IMR-90 (cell line): ENCODE data around the gene TAF11.

Experiments
- BHLHE40 ChIP-seq: fragments of 150-350 bp; IDR thresholded peaks from 2 replicates; pipeline ENCODE4 v1.6.1; 2016; ENCODE audit warnings: mild to moderate bottlenecking, low read depth, low read length
- CTCF ChIP-seq: conservative IDR thresholded peaks from 2 replicates; pipeline ENCODE4 v1.5.1; 2012; ENCODE audit warnings: mild to moderate bottlenecking, low read depth, low read length, improper control_type of control experiment
- ELK1 ChIP-seq: fragments of 150-350 bp; IDR thresholded peaks from 2 replicates; pipeline ENCODE4 v1.6.1; 2016; ENCODE audit warnings: low read depth, mild to moderate bottlenecking, low read length, moderate library complexity, borderline replicate concordance
- MAFK ChIP-seq: IDR thresholded peaks from 2 replicates; pipeline ENCODE4 v1.6.1; 2012; ENCODE audit warnings: low read depth, low read length, improper control_type of control experiment
- POLR2A ChIP-seq: IDR thresholded peaks from 2 replicates; pipeline ENCODE4 v1.6.1; 2012; ENCODE audit warnings: mild to moderate bottlenecking, low read depth, low read length
- RAD21 ChIP-seq: IDR thresholded peaks from 2 replicates; pipeline ENCODE4 v1.6.1; 2012; ENCODE audit warnings: low read length, improper control_type of control experiment
- RFX5 ChIP-seq: IDR thresholded peaks from 2 replicates; pipeline ENCODE4 v1.8.0; 2012; ENCODE audit warnings: low read depth, mild to moderate bottlenecking, low read length, moderate library complexity
- SMC3 ChIP-seq: fragments of 150-350 bp; IDR thresholded peaks from 2 replicates; pipeline ENCODE4 v1.6.1; 2016; ENCODE audit warnings: low read depth, mild to moderate bottlenecking, antibody characterized with exemption, low read length, moderate library complexity
- USF2 ChIP-seq: fragments of 150-350 bp; IDR thresholded peaks from 2 replicates; pipeline ENCODE4 v1.6.1; 2017; ENCODE audit warnings: mild to moderate bottlenecking, antibody characterized with exemption, low read length, low read depth

GRCh38 chr6:34930221-34930620, 42.4 kb upstream of the TAF11 start:
- TF ChIP-seq CTCF, result no peak
- TF ChIP-seq BHLHE40, result no peak
- TF ChIP-seq RAD21, result no peak
- TF ChIP-seq RFX5, result no peak
- no peak for TF ChIP-seq ELK1
- no peak for TF ChIP-seq SMC3
- TF ChIP-seq POLR2A, result no peak
- no peak for TF ChIP-seq MAFK
- TF ChIP-seq USF2, result no peak
